Bronchial epithelial cell (primary cell): ENCODE results near the gene TBC1D22A. TPM values are rescaled to one million over a fixed set of nuclear protein-coding genes. Genes with fewer than 3 reads are reported as not detected.

ENCODE experiments used
- DNase-seq: peaks from one replicate; pipeline ENCODE4 v3.0.0-alpha.2; 2010; ENCODE audit warnings: low read depth
- FAIRE-seq: peaks from 2 replicates; lab custom pipeline; 2011; peaks lifted over from hg19 to GRCh38; lab: Jason Lieb, UNC
- H3K27me3 ChIP-seq: 2 replicates; pipeline ENCODE4 v1.5.1; 2011; ENCODE audit warnings: low read length; ENCODE audit not compliant: control insufficient read depth, insufficient read depth
- H3K36me3 ChIP-seq: 2 replicates; pipeline ENCODE4 v1.5.1; 2011; ENCODE audit warnings: low read length; ENCODE audit not compliant: control insufficient read depth, insufficient read depth
- H3K4me3 ChIP-seq: 2 replicates; pipeline ENCODE4 v1.5.1; 2011; ENCODE audit warnings: mild to moderate bottlenecking, low read depth, low read length, control low read depth
- total RNA-seq: library from RNA; depleted of rRNA; stranded (reverse); fragments of >200 nt; gene quantifications from 2 replicates; pipeline ENCODE4 v1.2.1, GENCODE V29; 2014
- TF ChIP-seq, protein P1 (sequence below): IDR thresholded peaks from 2 replicates; pipeline ENCODE4 v1.5.1; 2011; ENCODE audit warnings: mild to moderate bottlenecking, moderate library complexity, low read length, control low read depth, inconsistent platforms; ENCODE audit not compliant: insufficient read depth, severe bottlenecking

The TBC1D22A gene
- total RNA-seq, 1 donor from 2014 or later: 10.0 TPM

GRCh38 chr22:47101321-47101885, 339.0 kb downstream of the TBC1D22A start:
- no peak for FAIRE-seq
- Histone ChIP-seq H3K27me3 (no peaks in the 10 kb centered on the region), H3K4me3 (no peak overlapping the region), H3K36me3 (no peaks in the 10 kb centered on the region)
- no peak for DNase-seq
- TF ChIP-seq, protein P1, sequence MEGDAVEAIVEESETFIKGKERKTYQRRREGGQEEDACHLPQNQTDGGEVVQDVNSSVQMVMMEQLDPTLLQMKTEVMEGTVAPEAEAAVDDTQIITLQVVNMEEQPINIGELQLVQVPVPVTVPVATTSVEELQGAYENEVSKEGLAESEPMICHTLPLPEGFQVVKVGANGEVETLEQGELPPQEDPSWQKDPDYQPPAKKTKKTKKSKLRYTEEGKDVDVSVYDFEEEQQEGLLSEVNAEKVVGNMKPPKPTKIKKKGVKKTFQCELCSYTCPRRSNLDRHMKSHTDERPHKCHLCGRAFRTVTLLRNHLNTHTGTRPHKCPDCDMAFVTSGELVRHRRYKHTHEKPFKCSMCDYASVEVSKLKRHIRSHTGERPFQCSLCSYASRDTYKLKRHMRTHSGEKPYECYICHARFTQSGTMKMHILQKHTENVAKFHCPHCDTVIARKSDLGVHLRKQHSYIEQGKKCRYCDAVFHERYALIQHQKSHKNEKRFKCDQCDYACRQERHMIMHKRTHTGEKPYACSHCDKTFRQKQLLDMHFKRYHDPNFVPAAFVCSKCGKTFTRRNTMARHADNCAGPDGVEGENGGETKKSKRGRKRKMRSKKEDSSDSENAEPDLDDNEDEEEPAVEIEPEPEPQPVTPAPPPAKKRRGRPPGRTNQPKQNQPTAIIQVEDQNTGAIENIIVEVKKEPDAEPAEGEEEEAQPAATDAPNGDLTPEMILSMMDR: no peak

GRCh38 chr22:47102081-47102480, 339.6 kb downstream of the TBC1D22A start:
- no peaks in the 10 kb centered on the region for H3K27me3 ChIP-seq
- no peaks in the 10 kb centered on the region for H3K36me3 ChIP-seq
- no peak for DNase-seq
- no peak overlapping the region for H3K4me3 ChIP-seq
- FAIRE-seq: no peak
- TF ChIP-seq, protein P1: no peak

GRCh38 chr22:47102648-47103047, 340.2 kb downstream of the TBC1D22A start:
- Histone ChIP-seq H3K4me3 (no peak overlapping the region), H3K36me3 (no peaks in the 10 kb centered on the region), H3K27me3 (no peaks in the 10 kb centered on the region)
- no peak for DNase-seq
- FAIRE-seq: no peak
- TF ChIP-seq, protein P1: no peak

GRCh38 chr22:47105085-47105484, 342.6 kb downstream of the TBC1D22A start:
- TF ChIP-seq, protein P1: no peak
- Histone ChIP-seq H3K27me3 (no peaks in the 10 kb centered on the region), H3K4me3 (no peak overlapping the region), H3K36me3 (no peaks in the 10 kb centered on the region)
- no peak for DNase-seq
- FAIRE-seq: no peak

GRCh38 chr22:47106806-47107205, 344.4 kb downstream of the TBC1D22A start:
- FAIRE-seq: no peak

DNA sequence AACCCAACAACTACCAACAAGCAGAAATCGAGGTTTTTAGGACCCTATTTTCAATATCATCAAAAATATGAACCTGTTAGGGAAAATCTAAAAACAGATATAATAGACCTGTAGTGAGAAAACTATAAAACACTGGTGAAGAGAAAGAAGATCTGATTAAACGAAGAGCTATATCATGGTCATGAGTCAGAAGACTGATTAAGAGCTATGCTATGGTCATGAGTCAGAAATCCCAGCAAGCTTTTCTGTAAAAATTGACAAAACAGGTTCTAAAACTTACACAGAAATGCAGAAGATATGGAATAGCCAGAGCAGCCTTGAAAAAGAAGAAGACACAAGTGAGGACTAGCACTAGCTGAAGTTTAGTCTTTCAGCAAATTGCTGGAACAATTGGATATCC, 345.0 kb downstream of the TBC1D22A start:
- FAIRE-seq (no peak), DNase-seq (peak; percentile 84)
- Histone ChIP-seq H3K4me3 (no peak overlapping the region), H3K27me3 (no peaks in the 10 kb centered on the region), H3K36me3 (peaks cover 6% of the 10 kb centered on the region)
- TF ChIP-seq, protein P1: no peak

More at GRCh38 chr22:47106806-47107205, 344.4 kb downstream of the TBC1D22A start:
- Histone ChIP-seq H3K36me3 (peaks cover 2% of the 10 kb centered on the region), H3K4me3 (no peak overlapping the region), H3K27me3 (no peaks in the 10 kb centered on the region)
- TF ChIP-seq, protein P1: no peak
- no peak for DNase-seq
